A549 (cell line): Measurements from ENCODE around the gene STOX1.

Experiments
- CEBPB ChIP-seq, 2 experiments: fragments of >200 bp in 1 of 2; sonication (Bioruptor Twin) in 1 of 2; formaldehyde crosslinking in 1 of 2; IDR thresholded peaks; 2 replicates each; pipeline ENCODE4 v1.6.1; 2012 to 2016
- CHD2 ChIP-seq: fragments of 150-350 bp; IDR thresholded peaks from 2 replicates; pipeline ENCODE4 v1.6.1; 2014; ENCODE audit warnings: low read length; ENCODE audit not compliant: partially characterized antibody
- CTCF ChIP-seq: fragments of >200 bp; sonication (Bioruptor Twin); formaldehyde crosslinking; IDR thresholded peaks from 3 replicates; pipeline ENCODE4 v1.5.1; 2016
- EP300 ChIP-seq, 2 experiments: fragments of >200 bp; sonication (Bioruptor Twin); formaldehyde crosslinking; IDR thresholded peaks; 2 replicates in 1 of 2; 3 replicates in 1 of 2; pipeline ENCODE4 v1.6.1; 2016 to 2017
- HDAC2 ChIP-seq: fragments of 200-600 bp; sonication (generic); IDR thresholded peaks from 2 replicates; pipeline ENCODE4 v1.6.1; 2016
- JUNB ChIP-seq: fragments of >200 bp; sonication (Bioruptor Twin); formaldehyde crosslinking; IDR thresholded peaks from 2 replicates; pipeline ENCODE4 v1.6.1; 2016
- MAX ChIP-seq: IDR thresholded peaks from 2 replicates; pipeline ENCODE4 v1.6.1; 2012
- NR3C1 ChIP-seq: fragments of >200 bp; sonication (Bioruptor Twin); formaldehyde crosslinking; IDR thresholded peaks from 3 replicates; pipeline ENCODE4 v1.6.1; 2017
- POLR2A ChIP-seq: IDR thresholded peaks from 2 replicates; pipeline ENCODE4 v1.6.1; 2012; ENCODE audit warnings: mild to moderate bottlenecking, low read length
- RAD21 ChIP-seq, 2 experiments: fragments of >200 bp in 1 of 2; sonication (Bioruptor Twin) in 1 of 2; formaldehyde crosslinking in 1 of 2; IDR thresholded peaks in 1 of 2; conservative IDR thresholded peaks in 1 of 2; 2 replicates in 1 of 2; 3 replicates in 1 of 2; pipeline ENCODE4 v1.6.1; 2012 to 2018; ENCODE audit warnings: inconsistent platforms in 1 of 2
- RCOR1 ChIP-seq: fragments of 150-350 bp; IDR thresholded peaks from 2 replicates; pipeline ENCODE4 v1.6.1; 2014; ENCODE audit warnings: antibody characterized with exemption, low read length, low read depth
- REST ChIP-seq: fragments of 200-600 bp; sonication (generic); IDR thresholded peaks from 2 replicates; pipeline ENCODE4 v1.6.1; 2016; ENCODE audit warnings: antibody characterized with exemption, mild to moderate bottlenecking, moderate library complexity
- SREBF2 ChIP-seq: fragments of 450-650 bp; IDR thresholded peaks from 2 replicates; pipeline ENCODE4 v1.6.1; 2014; ENCODE audit warnings: mild to moderate bottlenecking, moderate library complexity
- TP53 ChIP-seq: fragments of 250-450 bp; sonication (Bioruptor Pico); IDR thresholded peaks from 2 replicates; pipeline ENCODE4 v1.5.0; 2021; ENCODE audit warnings: mild to moderate bottlenecking, moderate library complexity

GRCh38 chr10:68876246-68877138 is 49.2 kb downstream of the STOX1 start:
- TF ChIP-seq CTCF = no peak
- TF ChIP-seq POLR2A = no peak
- no peak for TF ChIP-seq JUNB
- no peak for TF ChIP-seq NR3C1
- TF ChIP-seq RAD21 (conservative IDR thresholded peaks at IDR 0.05 in 1 of 2, IDR thresholded peaks at IDR 0.05 in 1 of 2) = no peak
- no peak for TF ChIP-seq REST
- no peak for TF ChIP-seq CEBPB (IDR thresholded peaks at IDR 0.05)
- TF ChIP-seq EP300 (IDR thresholded peaks at IDR 0.05) = no peak
- TF ChIP-seq SREBF2 = no peak
- no peak for TF ChIP-seq HDAC2
- TF ChIP-seq CHD2 = no peak
- no peak for TF ChIP-seq TP53 (CRISPR knock-in tag)
- TF ChIP-seq MAX = no peak
- TF ChIP-seq RCOR1 = no peak
